Omental fat pad (tissue), 4 donors: ENCODE results near the gene SFI1. TPM values are rescaled to one million over a fixed set of nuclear protein-coding genes. Genes with fewer than 3 reads are reported as not detected.

Experiments
- ATAC-seq: fragments of 150-250 bp; one replicate; pipeline ENCODE4 v1.9.1; 2016; ENCODE audit warnings: mild to moderate bottlenecking, moderate library complexity; ENCODE audit not compliant: low FRiP score
- DNase-seq: peaks from one replicate; pipeline ENCODE4 v3.0.0-alpha.2; 2019; ENCODE audit warnings: low spot score
- total RNA-seq, 4 donors: library from RNA; depleted of rRNA; stranded (reverse); fragments of >200 nt; gene quantifications; one replicate each; pipeline ENCODE4 v1.1.0, GENCODE V29; 2016
- TF ChIP-seq, protein P1 (sequence below), 3 donors: fragments of 450-650 bp; IDR thresholded peaks; one replicate each; pipeline ENCODE4 v1.5.1; 2016 to 2017; ENCODE audit warnings: antibody characterized with exemption in 3 of 3, mild to moderate bottlenecking in 3 of 3, moderate library complexity in 2 of 3

Gene SFI1
- total RNA-seq, 4 donors from 2014 or later: 8.8 to 19.9 (median 18.8) TPM

DNA sequence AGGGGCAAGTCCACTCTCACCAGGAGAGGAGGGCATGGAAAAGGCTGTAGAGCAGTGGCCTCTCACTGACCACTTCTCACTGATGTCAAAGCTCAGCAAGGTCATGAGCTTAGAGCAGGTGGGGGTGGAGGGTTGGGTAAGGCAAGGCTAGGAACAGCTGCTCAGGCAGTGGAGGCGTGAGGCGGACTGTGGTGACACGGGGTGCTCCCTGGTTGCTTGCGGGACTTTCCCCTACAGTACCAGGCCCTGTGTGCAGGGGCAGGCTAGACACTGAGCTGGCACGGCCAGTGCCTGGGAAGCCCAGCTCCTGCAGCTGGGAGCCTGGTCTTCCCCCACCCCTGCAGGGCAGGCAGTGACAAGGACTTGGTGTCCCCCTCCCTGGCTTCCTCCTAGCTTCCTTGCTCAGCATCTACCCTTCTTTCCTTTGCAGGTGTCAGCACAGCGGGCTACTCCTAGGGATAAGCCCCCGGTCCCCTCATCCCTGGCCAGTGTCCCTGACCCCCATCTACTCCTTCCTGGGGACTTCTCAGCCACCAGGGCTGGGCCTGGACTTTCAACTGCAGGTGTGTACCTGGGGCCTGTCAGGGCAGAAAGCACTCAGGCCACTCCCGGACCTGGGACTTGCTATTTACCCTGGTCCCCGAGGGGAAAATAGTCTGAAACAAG, 120.1 kb downstream of the SFI1 start:
- TF ChIP-seq, protein P1, sequence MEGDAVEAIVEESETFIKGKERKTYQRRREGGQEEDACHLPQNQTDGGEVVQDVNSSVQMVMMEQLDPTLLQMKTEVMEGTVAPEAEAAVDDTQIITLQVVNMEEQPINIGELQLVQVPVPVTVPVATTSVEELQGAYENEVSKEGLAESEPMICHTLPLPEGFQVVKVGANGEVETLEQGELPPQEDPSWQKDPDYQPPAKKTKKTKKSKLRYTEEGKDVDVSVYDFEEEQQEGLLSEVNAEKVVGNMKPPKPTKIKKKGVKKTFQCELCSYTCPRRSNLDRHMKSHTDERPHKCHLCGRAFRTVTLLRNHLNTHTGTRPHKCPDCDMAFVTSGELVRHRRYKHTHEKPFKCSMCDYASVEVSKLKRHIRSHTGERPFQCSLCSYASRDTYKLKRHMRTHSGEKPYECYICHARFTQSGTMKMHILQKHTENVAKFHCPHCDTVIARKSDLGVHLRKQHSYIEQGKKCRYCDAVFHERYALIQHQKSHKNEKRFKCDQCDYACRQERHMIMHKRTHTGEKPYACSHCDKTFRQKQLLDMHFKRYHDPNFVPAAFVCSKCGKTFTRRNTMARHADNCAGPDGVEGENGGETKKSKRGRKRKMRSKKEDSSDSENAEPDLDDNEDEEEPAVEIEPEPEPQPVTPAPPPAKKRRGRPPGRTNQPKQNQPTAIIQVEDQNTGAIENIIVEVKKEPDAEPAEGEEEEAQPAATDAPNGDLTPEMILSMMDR (IDR thresholded peaks at IDR 0.05): no peak
- DNase-seq (no peak), ATAC-seq (no peak)

DNA sequence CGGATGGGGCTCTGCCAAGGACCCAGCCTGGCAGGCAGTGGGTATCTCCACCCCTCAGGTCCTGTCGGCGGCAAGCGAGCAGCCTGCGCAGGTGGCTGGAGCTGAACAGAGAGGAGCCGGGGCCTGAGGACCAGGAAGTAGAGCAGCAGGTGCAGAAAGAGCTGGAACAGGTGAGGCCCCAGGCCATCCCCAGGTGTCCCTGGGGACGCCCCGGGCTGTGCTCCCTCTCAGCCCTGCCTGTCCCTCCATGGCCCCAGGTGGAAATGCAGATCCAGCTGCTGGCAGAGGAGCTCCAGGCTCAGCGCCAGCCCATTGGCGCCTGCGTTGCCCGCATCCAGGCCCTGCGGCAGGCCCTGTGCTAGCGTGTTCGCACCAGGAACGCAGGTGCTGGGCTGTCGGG, 121.7 kb downstream of the SFI1 start:
- TF ChIP-seq, protein P1 (IDR thresholded peaks at IDR 0.05): no peak
- DNase-seq (no peak), ATAC-seq (no peak)

DNA sequence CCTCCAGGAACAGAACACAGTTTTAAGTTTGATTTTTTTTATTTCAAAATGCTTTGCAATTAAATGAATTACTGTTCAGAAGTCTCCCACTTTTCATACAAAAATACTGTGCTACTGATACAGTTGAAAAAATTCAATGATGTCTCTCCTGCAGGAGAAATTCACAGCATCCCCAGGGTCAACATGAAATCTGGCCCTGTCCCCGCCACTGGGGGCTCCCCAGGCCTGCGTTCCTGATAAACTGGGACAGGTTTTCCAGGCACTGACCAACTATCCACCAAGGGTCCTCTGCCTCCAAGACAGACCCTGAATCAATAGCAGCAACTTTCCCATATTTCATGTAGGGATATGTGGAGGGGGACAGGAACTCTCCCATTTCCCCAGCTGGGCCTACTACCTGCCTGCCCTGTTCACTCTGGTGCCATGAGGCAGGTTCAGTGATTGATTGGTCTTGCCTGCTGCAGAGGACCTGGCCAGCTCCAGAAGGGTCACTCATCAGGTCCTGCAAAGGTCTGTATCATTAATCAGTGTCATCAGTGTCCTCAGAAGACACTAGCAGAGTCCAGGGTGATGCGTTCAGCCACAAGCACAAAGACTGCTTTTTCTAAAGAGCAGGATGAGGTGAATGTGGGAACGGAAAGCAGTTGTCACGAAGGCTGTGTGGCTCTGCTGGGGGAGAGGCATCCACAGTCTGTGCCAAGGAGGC, 122.3 kb downstream of the SFI1 start:
- TF ChIP-seq, protein P1 (IDR thresholded peaks at IDR 0.05): no peak
- DNase-seq (no peak), ATAC-seq (no peak)

DNA sequence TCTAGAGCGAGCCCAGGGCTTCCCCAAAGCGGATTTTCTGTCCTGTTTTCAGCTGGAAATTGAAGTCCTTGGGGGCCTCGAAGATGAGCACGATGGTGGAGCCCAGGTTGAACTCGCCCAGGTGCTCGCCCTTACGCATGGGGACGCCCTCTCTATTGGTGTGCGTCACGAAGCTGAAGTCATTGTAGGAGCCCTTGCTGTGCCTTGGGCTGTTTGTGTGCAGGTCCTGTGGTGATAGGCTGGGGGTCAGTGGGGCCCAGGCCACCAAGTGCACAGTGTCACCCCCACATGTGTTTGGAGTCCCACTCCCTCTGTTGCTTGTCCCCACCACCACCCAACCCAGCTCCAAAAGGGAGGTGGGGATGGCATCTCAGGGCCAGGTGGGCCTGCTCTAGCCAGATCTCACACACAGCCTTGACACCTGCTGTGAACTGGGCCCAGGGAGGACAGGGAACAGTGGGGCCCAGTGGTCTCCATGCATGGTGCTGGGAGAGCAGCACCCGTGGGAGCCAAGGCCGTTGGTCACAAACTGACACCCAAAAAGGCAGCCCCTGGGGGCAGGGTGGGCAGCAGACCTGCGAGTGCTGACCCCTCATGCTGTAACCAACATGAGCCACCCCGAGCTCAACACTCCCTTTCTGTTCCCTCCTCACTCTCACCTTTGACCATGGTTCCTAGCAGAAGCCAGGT, 123.4 kb downstream of the SFI1 start:
- DNase-seq (no peak), ATAC-seq (no peak)
- TF ChIP-seq, protein P1 (IDR thresholded peaks at IDR 0.05): no peak

DNA sequence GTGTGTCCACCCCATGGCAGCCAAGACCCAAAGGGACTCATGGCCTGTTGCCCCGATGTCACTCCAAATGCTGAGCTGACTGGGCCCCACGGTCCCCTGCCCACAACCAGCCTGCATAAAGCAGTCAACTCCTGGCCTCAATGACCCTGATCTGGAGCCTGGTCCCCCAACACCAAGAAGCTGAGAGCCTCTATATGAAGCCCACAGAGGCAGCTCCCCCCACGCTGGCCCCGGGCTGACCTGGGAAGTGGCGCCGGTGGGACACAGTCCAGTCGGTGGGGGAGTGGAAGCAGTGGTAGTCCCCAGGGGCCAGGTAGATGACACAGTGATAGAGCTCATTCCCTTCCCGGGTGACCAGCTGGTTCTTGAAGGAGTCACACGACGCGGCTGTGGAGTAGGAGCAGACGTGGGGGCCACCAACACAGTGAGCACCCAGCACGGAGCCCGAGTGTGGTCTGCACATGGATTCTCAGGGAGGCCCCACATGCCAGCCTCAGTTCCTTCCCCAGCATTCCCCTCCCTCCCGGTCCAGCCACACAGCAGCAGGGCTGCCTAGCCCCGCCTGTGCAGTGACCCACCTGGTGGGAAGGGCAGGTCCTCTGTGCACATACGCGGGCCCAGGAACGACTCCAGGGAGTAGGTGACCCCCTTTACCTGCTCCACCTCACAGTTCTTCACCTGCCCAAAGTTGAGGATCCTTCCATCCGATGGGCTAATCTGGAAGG, 124.6 kb downstream of the SFI1 start:
- ATAC-seq (no peak), DNase-seq (no peak)
- TF ChIP-seq, protein P1 (IDR thresholded peaks at IDR 0.05): no peak

DNA sequence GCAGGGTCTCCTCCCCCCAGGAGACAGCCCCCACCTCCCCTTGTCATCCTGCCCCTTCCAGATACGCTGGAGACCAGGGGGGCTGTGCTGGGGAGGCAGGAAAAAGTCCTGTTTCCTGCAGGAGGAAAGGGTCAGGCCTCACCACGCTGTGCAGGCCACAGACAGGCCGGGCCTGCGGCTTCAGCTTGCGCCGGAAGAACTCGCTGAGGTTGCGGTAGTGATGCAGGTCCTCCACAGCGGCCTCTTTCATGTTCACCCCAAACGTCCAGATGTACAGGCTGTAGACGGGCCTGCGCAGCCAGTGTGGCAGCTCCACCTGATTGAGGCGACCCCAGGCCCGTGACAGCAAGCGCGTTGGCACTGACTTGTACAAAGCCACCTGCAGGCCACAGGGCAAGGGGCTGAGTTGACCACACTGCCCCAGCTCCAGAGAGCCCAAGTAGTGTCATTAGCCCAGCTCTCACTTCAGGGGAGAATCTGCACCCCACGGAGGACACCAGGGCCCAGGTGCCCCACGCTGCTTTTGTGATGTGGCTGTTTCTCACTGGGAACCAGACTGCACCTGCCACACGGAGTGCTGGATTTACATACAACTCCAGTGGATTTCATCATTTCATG, 125.3 kb downstream of the SFI1 start:
- ATAC-seq: no peak
- DNase-seq: no peak

More for the DNA sequence above, 125.3 kb downstream of the SFI1 start:
- TF ChIP-seq, protein P1 (IDR thresholded peaks at IDR 0.05): no peak
